K562 (cell line): ENCODE results near the gene TNFSF13B. TPM values are rescaled to one million over a fixed set of nuclear protein-coding genes. Genes with fewer than 3 reads are reported as not detected.

Experiments
- ATAC-seq: fragments of 200-7000 bp; cut with Tn5 transposase; 3 replicates; pipeline ENCODE4 v1.9.1; 2020; ENCODE audit warnings: moderate library complexity
- BruUV-seq: library from RNA; stranded (reverse); fragments of 400-500 nt; replicated peaks from 2 replicates; lab custom pipeline; 2021; lab: Mats Ljungman, UMichigan
- CTCF ChIA-PET: fragments of 300-600 bp; formaldehyde crosslinking; extraction: SDS; loops from one replicate; lab custom pipeline; 2021; ENCODE audit warnings: low intra/inter-chr PET ratio; lab: Yijun Ruan, JAX
- POLR2A ChIA-PET: fragments of 300-600, 350-650 bp; sonication (Branson Sonifier 250); formaldehyde crosslinking; extraction: SDS; loops from one replicate; lab custom pipeline; 2021; ENCODE audit warnings: antibody characterized with exemption, inconsistent platforms; lab: Yijun Ruan, JAX
- DNase-seq, 4 experiments: peaks; one replicate each; pipeline versions ENCODE4 v3.0.0 to v3.0.0-alpha.2; 2011 to 2018; ENCODE audit warnings: low spot score in 3 of 4, mixed read lengths in 3 of 4; ENCODE audit errors: extremely low read depth in 1 of 4
- FAIRE-seq: peaks from 2 replicates; lab custom pipeline; 2011; peaks lifted over from hg19 to GRCh38; lab: Jason Lieb, UNC
- H2AFZ ChIP-seq: 2 replicates; pipeline ENCODE4 v1.6.0; 2011; ENCODE audit warnings: low read depth, low read length, control low read depth, inconsistent platforms
- H3K27ac ChIP-seq: fragments of 200-600 bp; 3 replicates; pipeline ENCODE4 v1.8.0; 2011; ENCODE audit warnings: low read depth, mild to moderate bottlenecking, control low read depth, inconsistent platforms, low read length, moderate library complexity, mixed read lengths; ENCODE audit errors: extremely low read depth
- H3K27me3 ChIP-seq, 2 experiments: fragments of 300-600 bp in 1 of 2; 2 replicates in 1 of 2; 3 replicates in 1 of 2; pipeline versions ENCODE4 v1.6.0 to v1.8.0; 2011; ENCODE audit warnings: inconsistent platforms in 2 of 2, low read length in 2 of 2, mild to moderate bottlenecking in 1 of 2, mixed read lengths in 1 of 2, moderate library complexity in 1 of 2; ENCODE audit not compliant: control insufficient read depth in 2 of 2, insufficient read depth in 2 of 2
- H3K36me3 ChIP-seq: fragments of 300-600 bp; 3 replicates; pipeline ENCODE4 v1.8.0; 2011; ENCODE audit warnings: mild to moderate bottlenecking, low read length, inconsistent platforms; ENCODE audit not compliant: control insufficient read depth, insufficient read depth
- H3K4me1 ChIP-seq, 2 experiments: fragments of 200-600 bp in 1 of 2; replicated peaks in 1 of 2; 2 replicates in 1 of 2; 3 replicates in 1 of 2; pipeline versions ENCODE4 v1.5.1 to v1.8.0; 2011; ENCODE audit warnings: inconsistent platforms in 2 of 2, low read length in 2 of 2, mild to moderate bottlenecking in 1 of 2, mixed read lengths in 1 of 2, moderate library complexity in 1 of 2; ENCODE audit not compliant: control insufficient read depth in 2 of 2, insufficient read depth in 2 of 2
- H3K4me2 ChIP-seq: 2 replicates; pipeline ENCODE4 v1.6.1; 2011; ENCODE audit warnings: low read length, control low read depth, inconsistent platforms, mixed read lengths; ENCODE audit not compliant: insufficient read depth
- H3K4me3 ChIP-seq: fragments of 200-600 bp; sonication (generic), shearing (Covaris generic); 2 replicates; pipeline ENCODE4 v1.5.1; 2016; ENCODE audit warnings: control low read depth, inconsistent platforms
- H3K79me2 ChIP-seq: fragments of 200-600 bp; 3 replicates; pipeline ENCODE4 v1.8.0; 2011; ENCODE audit warnings: low read length, inconsistent platforms; ENCODE audit not compliant: control insufficient read depth, insufficient read depth
- H3K9ac ChIP-seq, 2 experiments: 2 replicates each; pipeline versions ENCODE4 v1.6.0 to v1.6.1; 2011; ENCODE audit warnings: low read depth in 2 of 2, low read length in 2 of 2, control low read depth in 1 of 2, inconsistent platforms in 1 of 2, mild to moderate bottlenecking in 1 of 2, mixed read lengths in 1 of 2; ENCODE audit not compliant: insufficient read depth in 1 of 2
- H3K9me1 ChIP-seq: one replicate; pipeline ENCODE4 v1.6.0; 2011; ENCODE audit warnings: inconsistent platforms, mild to moderate bottlenecking, low read length, moderate library complexity; ENCODE audit not compliant: control insufficient read depth, insufficient read depth
- H3K9me3 ChIP-seq: replicated peaks from 2 replicates; pipeline ENCODE4 v1.5.1; 2011; ENCODE audit warnings: low read depth, low read length, inconsistent platforms; ENCODE audit not compliant: control insufficient read depth, insufficient read depth
- H4K20me1 ChIP-seq: replicated peaks from 2 replicates; pipeline ENCODE4 v1.6.1; 2011; ENCODE audit warnings: low read length, inconsistent platforms, mixed read lengths; ENCODE audit not compliant: control insufficient read depth, insufficient read depth
- CAMTA2 ChIP-seq: fragments of 250-450 bp; sonication (Bioruptor Pico); conservative IDR thresholded peaks from 2 replicates; pipeline ENCODE4 v1.5.1; 2022
- CSDE1 ChIP-seq, 2 experiments: fragments of 450-650 bp; IDR thresholded peaks; 2 replicates each; pipeline ENCODE4 v1.6.1; 2016; ENCODE audit warnings: mild to moderate bottlenecking in 1 of 2
- CTCF ChIP-seq, 3 experiments: IDR thresholded peaks in 2 of 3; conservative IDR thresholded peaks in 1 of 3; 2 replicates each; pipeline ENCODE4 v1.5.1; 2011 to 2012; ENCODE audit warnings: low read length in 3 of 3, mild to moderate bottlenecking in 3 of 3, control low read depth in 2 of 3, improper control_type of control experiment in 1 of 3, inconsistent platforms in 1 of 3, low read depth in 1 of 3, mixed read lengths in 1 of 3, moderate library complexity in 1 of 3; ENCODE audit not compliant: insufficient read depth in 2 of 3
- DPF2 ChIP-seq: fragments of 450-650 bp; IDR thresholded peaks from 2 replicates; pipeline ENCODE4 v1.6.1; 2016
- EGR1 ChIP-seq: fragments of 450-650 bp; conservative IDR thresholded peaks from 2 replicates; pipeline ENCODE4 v1.6.1; 2017; ENCODE audit warnings: mild to moderate bottlenecking
- KDM4B ChIP-seq, 2 experiments: fragments of 450-650 bp in 1 of 2; sonication (generic) in 1 of 2; IDR thresholded peaks; 2 replicates each; pipeline ENCODE4 v1.6.1; 2016 to 2017; ENCODE audit warnings: borderline replicate concordance in 2 of 2, antibody characterized with exemption in 1 of 2, low read depth in 1 of 2, mild to moderate bottlenecking in 1 of 2
- MTA2 ChIP-seq: fragments of 450-650 bp; IDR thresholded peaks from 2 replicates; pipeline ENCODE4 v1.6.1; 2016; ENCODE audit warnings: low read depth
- NBN ChIP-seq: fragments of 450-650 bp; IDR thresholded peaks from 2 replicates; pipeline ENCODE4 v1.6.1; 2016; ENCODE audit warnings: low read depth, mild to moderate bottlenecking
- PRMT5 ChIP-seq: sonication (generic); formaldehyde crosslinking; IDR thresholded peaks from 2 replicates; pipeline ENCODE4 v1.5.0; 2020; ENCODE audit warnings: missing genetic modification reagents
- RFX1 ChIP-seq: fragments of 450-650 bp; IDR thresholded peaks from 2 replicates; pipeline ENCODE4 v1.6.1; 2016; ENCODE audit warnings: mild to moderate bottlenecking, moderate library complexity
- SIRT6 ChIP-seq: IDR thresholded peaks from one replicate; pipeline ENCODE4 v1.6.1; 2012; ENCODE audit warnings: low read depth, mild to moderate bottlenecking, control low read depth, inconsistent platforms, low read length, moderate library complexity
- SMAD3 ChIP-seq: fragments of 450-650 bp; formaldehyde crosslinking; conservative IDR thresholded peaks from 2 replicates; pipeline ENCODE4 v1.4.0; 2020; ENCODE audit warnings: mild to moderate bottlenecking
- TAF9B ChIP-seq: fragments of 450-650 bp; IDR thresholded peaks from 2 replicates; pipeline ENCODE4 v1.6.1; 2018; ENCODE audit warnings: mild to moderate bottlenecking; ENCODE audit not compliant: partially characterized antibody
- U2AF2 ChIP-seq: fragments of 200-400 bp; formaldehyde crosslinking; optimal IDR thresholded peaks from 2 replicates; pipeline ENCODE3; 2017; ENCODE audit warnings: low read depth, mild to moderate bottlenecking, low read length
- ZBTB2 ChIP-seq: fragments of 450-650 bp; IDR thresholded peaks from 2 replicates; pipeline ENCODE4 v1.6.1; 2016; ENCODE audit warnings: antibody characterized with exemption
- ZFX ChIP-seq: sonication (generic); formaldehyde crosslinking; IDR thresholded peaks from 2 replicates; pipeline ENCODE4 v1.8.0; 2022; ENCODE audit warnings: mild to moderate bottlenecking, missing genetic modification reagents, moderate library complexity
- ZNF561 ChIP-seq: fragments of 450-650 bp; formaldehyde crosslinking; conservative IDR thresholded peaks from 2 replicates; pipeline ENCODE4 v1.4.0; 2020; ENCODE audit warnings: mild to moderate bottlenecking, moderate library complexity
- ZNF780A ChIP-seq: fragments of 250-450 bp; sonication (Bioruptor Pico); IDR thresholded peaks from 2 replicates; pipeline ENCODE4 v1.5.0; 2021; ENCODE audit warnings: mild to moderate bottlenecking
- WGBS: fragments of 100-300 bp; shearing (Covaris generic); methylation state at CpG from one replicate; pipeline ENCODE4 v1.1.6; 2016; ENCODE audit warnings: low coverage, mixed read lengths; ENCODE audit not compliant: insufficient coverage; ENCODE audit errors: missing lambda C conversion rate; 5-methylcytosine and 5-hydroxymethylcytosine counted together
- in situ Hi-C: fragments of 300-500 bp; cut with MboI; formaldehyde crosslinking; loops from 4 replicates; pipeline ENCODE4 v1.15.0; 2018; ENCODE audit warnings: inconsistent platforms, mixed read lengths
- intact Hi-C: fragments of 100-400 bp; cut with micrococcal nuclease; formaldehyde crosslinking; loops from 2 replicates; pipeline ENCODE4 v1.14.2; 2022
- polyA plus RNA-seq, 8 experiments: library from polyadenylated mRNA; depleted of rRNA in 4 of 8; stranded (reverse) in 5 of 8; unstranded in 3 of 8; fragments of >200 nt; fragmentation: Nextera tagmentation in 2 of 8; fragmentation: Illumina TruSeq in 1 of 8; extraction: Ambion mirVana in 2 of 8; extraction: Trizol in 1 of 8; gene quantifications; 2 replicates each; pipeline versions ENCODE4 v1.2.1 to v1.2.3, GENCODE V29; 2011 to 2014; ENCODE audit warnings: inconsistent platforms in 1 of 8, missing spikeins in 1 of 8
- total RNA-seq, 7 experiments: library from RNA; depleted of rRNA in 6 of 7; stranded (reverse); fragments of >200 nt in 6 of 7; fragmentation: Illumina TruSeq in 2 of 7; extraction: Trizol in 2 of 7; gene quantifications; 2 replicates each; pipeline versions ENCODE4 v1.2.1 to v1.2.3, GENCODE V29; 2011 to 2021; ENCODE audit warnings: low replicate concordance in 1 of 7
- TF ChIP-seq, protein P1 (sequence below): IDR thresholded peaks from 2 replicates; pipeline ENCODE4 v1.6.1; 2012; ENCODE audit warnings: low read depth, low read length, improper control_type of control experiment, borderline replicate concordance

The TNFSF13B gene
- total and polyA plus RNA-seq, 9 of the 15 experiments (the other 6 are each of a cell fraction or from before 2014, with no cell fraction given) = 1.1 to 2.1 (median 1.5) TPM

DNA sequence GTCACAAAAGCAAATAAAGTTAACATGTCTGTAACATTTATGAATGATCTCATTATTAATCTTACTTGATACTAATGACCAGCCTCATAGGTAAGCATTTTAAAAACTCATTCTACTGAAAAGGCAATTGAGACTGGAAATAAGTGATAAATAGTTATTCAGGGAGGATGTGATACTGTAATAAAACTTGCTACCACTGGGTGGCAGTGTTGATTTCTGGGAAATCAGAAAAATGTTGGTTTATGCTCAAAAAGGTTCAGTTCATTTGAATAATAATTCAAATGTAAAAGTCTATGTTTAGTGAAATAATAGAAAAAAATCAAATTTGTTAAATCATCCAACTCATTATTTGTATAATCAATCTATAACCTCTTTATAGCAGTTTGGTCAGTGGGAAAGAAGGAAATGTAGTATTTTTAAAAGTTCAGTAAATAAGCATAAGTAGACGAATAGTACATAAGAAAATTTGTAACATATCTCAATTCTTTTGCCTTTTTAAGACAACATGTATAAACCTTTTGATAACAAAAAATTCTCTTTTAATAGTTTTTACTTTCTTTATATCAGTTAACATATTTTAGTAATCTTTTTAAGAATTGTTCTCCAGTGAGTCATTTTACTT is 41.8 kb upstream of the TNFSF13B start:
- Histone ChIP-seq H4K20me1 (no peaks in the 10 kb centered on the region; the same call in 1 of the 2 replicates), H3K36me3 (peaks cover 19% of the 10 kb centered on the region; the same call in 2 of the 3 replicates), H3K4me1 (peaks cover 0 to 4% of the 10 kb centered on the region in 2 experiments; a peak in 2 of 5 replicates), H3K4me2 (no peak overlapping the region), H3K9me1 (no peaks in the 10 kb centered on the region), H3K27ac (no peak overlapping the region), H3K79me2 (peaks cover 66% of the 10 kb centered on the region), H3K9ac (no peak overlapping the region), H3K4me3 (no peak overlapping the region), H2AFZ (no peak overlapping the region), H3K9me3 (no peaks in the 10 kb centered on the region), H3K27me3 (no peaks in the 10 kb centered on the region)
- BruUV-seq = no TSS peak
- intact Hi-C loops (loop anchor here (5.0 to 10.0 kb wide), 5 partner anchors 50 to 670 kb away; no protein-coding TSS in a partner anchor), in situ Hi-C loops (no loop called here)
- WGBS = 60% methylated on average over 1 of the region's 1 CpG
- FAIRE-seq (peak; percentile 70), DNase-seq (peak in 3 of 4 experiments; percentile 14 to 53 (median 29)), ATAC-seq (peak; percentile 41; the same call in 1 of the 3 replicates)
- ChIA-PET CTCF (interaction anchor here (0.7 kb wide), 1 partner anchor 95 kb away, joined by 3 read pairs; no protein-coding TSS in a partner anchor), POLR2A (no interaction called here)
- TF ChIP-seq EGR1 (no peak), PRMT5 (CRISPR knock-in tag) (no peak), CTCF (IDR thresholded peaks at IDR 0.05 in 2 of 3, conservative IDR thresholded peaks at IDR 0.05 in 1 of 3; ENCODE audit: insufficient read depth in 2 of 3, low read depth in 1 of 3, low read length in 3 of 3) (peak in 2 of 3 experiments; percentile 13 to 58; a peak in 4 of 6 replicates), ZBTB2 (no peak), KDM4B (IDR thresholded peaks at IDR 0.05; ENCODE audit: borderline replicate concordance in 2 of 2, low read depth in 1 of 2) (no peak), MTA2 (no peak), NBN (no peak), ZNF561 (CRISPR knock-in tag) (no peak), CSDE1 (IDR thresholded peaks at IDR 0.05) (no peak), SIRT6 (no peak), ZFX (CRISPR knock-in tag) (no peak), TAF9B (no peak), U2AF2 (no peak), ZNF780A (CRISPR knock-in tag) (no peak), RFX1 (no peak), CAMTA2 (CRISPR knock-in tag) (no peak), SMAD3 (no peak), DPF2 (no peak)
- TF ChIP-seq, protein P1, sequence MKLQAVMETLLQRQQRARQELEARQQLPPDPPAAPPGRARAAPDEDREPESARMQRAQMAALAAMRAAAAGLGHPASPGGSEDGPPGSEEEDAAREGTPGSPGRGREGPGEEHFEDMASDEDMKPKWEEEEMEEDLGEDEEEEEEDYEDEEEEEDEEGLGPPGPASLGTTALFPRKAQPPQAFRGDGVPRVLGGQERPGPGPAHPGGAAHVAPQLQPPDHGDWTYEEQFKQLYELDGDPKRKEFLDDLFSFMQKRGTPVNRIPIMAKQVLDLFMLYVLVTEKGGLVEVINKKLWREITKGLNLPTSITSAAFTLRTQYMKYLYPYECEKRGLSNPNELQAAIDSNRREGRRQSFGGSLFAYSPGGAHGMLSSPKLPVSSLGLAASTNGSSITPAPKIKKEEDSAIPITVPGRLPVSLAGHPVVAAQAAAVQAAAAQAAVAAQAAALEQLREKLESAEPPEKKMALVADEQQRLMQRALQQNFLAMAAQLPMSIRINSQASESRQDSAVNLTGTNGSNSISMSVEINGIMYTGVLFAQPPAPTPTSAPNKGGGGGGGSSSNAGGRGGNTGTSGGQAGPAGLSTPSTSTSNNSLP = peak; percentile 89
